Neural cell (in vitro differentiated cells): ENCODE data around the gene LGALS4.

ENCODE experiments used
- EP300 ChIP-seq: fragments of 450-650 bp; conservative IDR thresholded peaks from 2 replicates; pipeline ENCODE4 v1.6.1; 2014; ENCODE audit warnings: antibody characterized with exemption, mild to moderate bottlenecking, moderate library complexity; ENCODE audit not compliant: poor library complexity, severe bottlenecking
- EZH2 ChIP-seq: fragments of 200-600, 300-800 bp; shearing (Covaris generic), sonication (generic); IDR thresholded peaks from 2 replicates; pipeline ENCODE4 v1.6.1; 2014; ENCODE audit warnings: antibody characterized with exemption, low read length, borderline replicate concordance, mild to moderate bottlenecking; ENCODE audit not compliant: insufficient read depth, poor library complexity, severe bottlenecking
- MXI1 ChIP-seq: fragments of 450-650 bp; conservative IDR thresholded peaks from 2 replicates; pipeline ENCODE4 v1.6.1; 2014; ENCODE audit warnings: antibody characterized with exemption, mild to moderate bottlenecking; ENCODE audit not compliant: poor library complexity, severe bottlenecking
- RAD21 ChIP-seq: fragments of 450-650 bp; conservative IDR thresholded peaks from 2 replicates; pipeline ENCODE4 v1.6.1; 2014; ENCODE audit warnings: antibody characterized with exemption, mild to moderate bottlenecking, moderate library complexity
- SMC3 ChIP-seq: fragments of 450-650 bp; conservative IDR thresholded peaks from 2 replicates; pipeline ENCODE4 v1.6.1; 2014; ENCODE audit warnings: antibody characterized with exemption, mild to moderate bottlenecking, moderate library complexity; ENCODE audit not compliant: poor library complexity
- TAF1 ChIP-seq: IDR thresholded peaks from 2 replicates; pipeline ENCODE4 v1.6.1; 2012; ENCODE audit warnings: low read depth
- TF ChIP-seq, protein P1 (sequence below): IDR thresholded peaks from 2 replicates; pipeline ENCODE4 v1.6.1; 2012; ENCODE audit warnings: borderline replicate concordance
- TF ChIP-seq, protein P2 (sequence below): fragments of 450-650 bp; IDR thresholded peaks from 2 replicates; pipeline ENCODE4 v1.5.1; 2014; ENCODE audit warnings: antibody characterized with exemption, mild to moderate bottlenecking, moderate library complexity; ENCODE audit not compliant: poor library complexity, severe bottlenecking

DNA sequence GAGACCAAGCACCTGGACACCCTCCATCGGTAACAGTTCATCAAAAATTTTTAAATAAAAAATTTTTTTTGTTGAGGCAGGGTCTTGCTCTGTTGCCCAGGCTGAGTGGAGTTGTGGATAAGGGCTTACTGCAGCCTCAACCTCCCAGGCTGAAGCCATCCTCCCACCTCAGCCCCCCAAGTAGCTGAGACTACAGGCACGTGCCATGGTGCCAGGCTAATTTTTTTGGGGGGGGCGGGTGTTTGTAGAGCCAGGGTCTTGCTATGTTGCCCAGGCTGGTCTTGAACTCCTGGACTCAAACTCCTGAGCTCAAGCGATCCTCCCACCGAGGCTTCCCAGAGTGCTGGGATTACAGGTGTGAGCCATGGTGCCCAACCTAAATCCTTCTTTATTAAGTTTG lies 19.1 kb downstream of the LGALS4 start:
- TF ChIP-seq, protein P1, sequence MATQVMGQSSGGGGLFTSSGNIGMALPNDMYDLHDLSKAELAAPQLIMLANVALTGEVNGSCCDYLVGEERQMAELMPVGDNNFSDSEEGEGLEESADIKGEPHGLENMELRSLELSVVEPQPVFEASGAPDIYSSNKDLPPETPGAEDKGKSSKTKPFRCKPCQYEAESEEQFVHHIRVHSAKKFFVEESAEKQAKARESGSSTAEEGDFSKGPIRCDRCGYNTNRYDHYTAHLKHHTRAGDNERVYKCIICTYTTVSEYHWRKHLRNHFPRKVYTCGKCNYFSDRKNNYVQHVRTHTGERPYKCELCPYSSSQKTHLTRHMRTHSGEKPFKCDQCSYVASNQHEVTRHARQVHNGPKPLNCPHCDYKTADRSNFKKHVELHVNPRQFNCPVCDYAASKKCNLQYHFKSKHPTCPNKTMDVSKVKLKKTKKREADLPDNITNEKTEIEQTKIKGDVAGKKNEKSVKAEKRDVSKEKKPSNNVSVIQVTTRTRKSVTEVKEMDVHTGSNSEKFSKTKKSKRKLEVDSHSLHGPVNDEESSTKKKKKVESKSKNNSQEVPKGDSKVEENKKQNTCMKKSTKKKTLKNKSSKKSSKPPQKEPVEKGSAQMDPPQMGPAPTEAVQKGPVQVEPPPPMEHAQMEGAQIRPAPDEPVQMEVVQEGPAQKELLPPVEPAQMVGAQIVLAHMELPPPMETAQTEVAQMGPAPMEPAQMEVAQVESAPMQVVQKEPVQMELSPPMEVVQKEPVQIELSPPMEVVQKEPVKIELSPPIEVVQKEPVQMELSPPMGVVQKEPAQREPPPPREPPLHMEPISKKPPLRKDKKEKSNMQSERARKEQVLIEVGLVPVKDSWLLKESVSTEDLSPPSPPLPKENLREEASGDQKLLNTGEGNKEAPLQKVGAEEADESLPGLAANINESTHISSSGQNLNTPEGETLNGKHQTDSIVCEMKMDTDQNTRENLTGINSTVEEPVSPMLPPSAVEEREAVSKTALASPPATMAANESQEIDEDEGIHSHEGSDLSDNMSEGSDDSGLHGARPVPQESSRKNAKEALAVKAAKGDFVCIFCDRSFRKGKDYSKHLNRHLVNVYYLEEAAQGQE = no peak
- TF ChIP-seq, protein P2, sequence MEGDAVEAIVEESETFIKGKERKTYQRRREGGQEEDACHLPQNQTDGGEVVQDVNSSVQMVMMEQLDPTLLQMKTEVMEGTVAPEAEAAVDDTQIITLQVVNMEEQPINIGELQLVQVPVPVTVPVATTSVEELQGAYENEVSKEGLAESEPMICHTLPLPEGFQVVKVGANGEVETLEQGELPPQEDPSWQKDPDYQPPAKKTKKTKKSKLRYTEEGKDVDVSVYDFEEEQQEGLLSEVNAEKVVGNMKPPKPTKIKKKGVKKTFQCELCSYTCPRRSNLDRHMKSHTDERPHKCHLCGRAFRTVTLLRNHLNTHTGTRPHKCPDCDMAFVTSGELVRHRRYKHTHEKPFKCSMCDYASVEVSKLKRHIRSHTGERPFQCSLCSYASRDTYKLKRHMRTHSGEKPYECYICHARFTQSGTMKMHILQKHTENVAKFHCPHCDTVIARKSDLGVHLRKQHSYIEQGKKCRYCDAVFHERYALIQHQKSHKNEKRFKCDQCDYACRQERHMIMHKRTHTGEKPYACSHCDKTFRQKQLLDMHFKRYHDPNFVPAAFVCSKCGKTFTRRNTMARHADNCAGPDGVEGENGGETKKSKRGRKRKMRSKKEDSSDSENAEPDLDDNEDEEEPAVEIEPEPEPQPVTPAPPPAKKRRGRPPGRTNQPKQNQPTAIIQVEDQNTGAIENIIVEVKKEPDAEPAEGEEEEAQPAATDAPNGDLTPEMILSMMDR = no peak
- TF ChIP-seq MXI1 = no peak
- TF ChIP-seq TAF1 = no peak
- no peak for TF ChIP-seq RAD21
- no peak for TF ChIP-seq EZH2
- TF ChIP-seq EP300 = no peak
- no peak for TF ChIP-seq SMC3
